HT1080 (cell line): Measurements from ENCODE around the gene DPPA2. TPM values are rescaled to one million over a fixed set of nuclear protein-coding genes. Genes with fewer than 3 reads are reported as not detected.

ENCODE experiments used
- DNase-seq: peaks from one replicate; pipeline ENCODE4 v3.0.0-alpha.2; 2015; ENCODE audit warnings: low read depth
- small RNA-seq: library from RNA; depleted of rRNA; stranded (forward); fragments of <200 nt; gene quantifications from one replicate; pipeline ENCODE3, GENCODE V24; 2014
- total RNA-seq: library from RNA; depleted of rRNA; stranded (reverse); fragments of >200 nt; shearing (Covaris generic); gene quantifications from 2 replicates; pipeline ENCODE4 v1.2.3, GENCODE V29; 2014; rRNA removed

DPPA2 gene
- total RNA-seq, 1 experiment from 2014 or later = not detected

DNA sequence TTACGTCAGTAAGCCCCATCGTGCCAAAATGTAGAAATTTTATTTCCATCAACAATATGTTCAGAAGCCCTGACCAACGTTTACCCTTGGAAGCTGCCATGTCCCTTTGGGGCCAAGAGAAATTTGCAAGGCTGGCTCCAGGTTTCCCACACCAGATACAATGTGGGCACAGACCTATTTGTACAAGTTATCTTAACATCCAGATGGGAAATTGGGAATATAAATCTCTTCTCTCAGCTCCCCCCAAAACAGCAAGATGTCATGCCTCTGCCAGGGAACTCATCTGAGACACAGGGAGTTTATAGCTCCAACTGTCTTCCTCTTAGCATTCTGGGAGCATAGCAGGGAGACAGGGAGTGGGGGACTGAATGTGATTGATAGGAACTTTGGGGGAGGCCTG, 9.3 kb upstream of the DPPA2 start:
- DNase-seq = no peak

GRCh38 chr3:109325109-109325508, 8.8 kb upstream of the DPPA2 start:
- no peak for DNase-seq

DNA sequence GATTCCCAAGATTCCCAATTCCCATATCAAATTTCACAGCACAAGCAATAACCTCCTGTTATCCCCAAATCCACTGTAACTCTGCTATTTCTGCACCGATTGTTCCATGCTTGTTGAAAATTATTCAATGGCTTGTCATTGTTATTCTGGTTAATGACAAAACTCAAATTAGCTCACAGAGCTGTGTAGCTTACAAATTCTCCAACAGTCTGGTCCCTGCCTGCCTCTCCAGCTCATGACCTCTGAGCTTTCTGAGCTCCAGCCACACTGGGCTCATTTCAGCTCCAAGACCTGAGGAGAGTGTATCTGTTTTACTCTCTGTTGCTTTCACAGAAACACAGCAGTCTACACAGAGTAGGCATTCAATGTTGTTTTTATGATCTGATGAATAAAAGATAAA, 3.3 kb downstream of the DPPA2 start:
- DNase-seq = no peak

GRCh38 chr3:109297496-109297895, 18.8 kb downstream of the DPPA2 start:
- no peak for DNase-seq

DNA sequence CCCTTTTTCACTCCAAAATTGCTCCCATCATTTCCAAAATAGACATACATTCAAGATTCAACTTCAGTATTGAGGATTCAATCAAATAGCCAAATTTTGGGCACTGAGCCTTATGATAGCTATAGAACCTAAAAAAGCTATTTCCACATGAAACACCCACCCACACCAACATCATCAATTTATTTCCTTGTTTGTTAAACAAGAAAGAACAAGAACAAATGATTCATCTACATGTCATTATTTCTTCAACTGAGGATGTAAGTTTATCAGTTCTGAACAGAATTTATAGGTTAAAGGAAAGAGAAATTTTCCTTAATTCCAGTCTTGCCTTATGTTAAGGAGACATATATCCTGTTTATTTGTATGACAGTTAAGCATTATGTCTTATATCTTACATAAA, 32.2 kb downstream of the DPPA2 start:
- no peak for DNase-seq

DNA sequence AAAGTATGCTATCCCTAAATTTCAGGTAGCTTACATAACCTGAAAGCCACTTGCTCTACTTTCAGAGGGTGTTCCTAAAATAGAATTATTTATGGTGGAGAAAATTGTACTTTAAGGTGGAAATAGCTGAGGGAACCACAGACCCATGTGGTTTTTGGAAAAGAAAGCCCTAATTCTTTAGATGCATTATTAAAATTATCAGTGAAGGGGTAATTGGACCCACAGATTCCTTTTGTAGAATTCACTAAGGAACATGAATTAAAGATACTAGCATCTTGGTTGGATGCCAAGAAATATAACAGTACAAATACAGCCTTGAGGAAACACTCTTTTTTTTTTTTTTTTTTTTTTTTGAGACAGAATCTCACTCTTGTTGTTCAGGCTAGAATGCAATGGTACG, 37.8 kb downstream of the DPPA2 start:
- DNase-seq = no peak

GRCh38 chr3:109278141-109278540, 38.2 kb downstream of the DPPA2 start:
- no peak for DNase-seq

- peak; percentile 46 for DNase-seq
These were observed 40.5 kb downstream of the DPPA2 start for GRCh38 chr3:109275702-109276293.

DNA sequence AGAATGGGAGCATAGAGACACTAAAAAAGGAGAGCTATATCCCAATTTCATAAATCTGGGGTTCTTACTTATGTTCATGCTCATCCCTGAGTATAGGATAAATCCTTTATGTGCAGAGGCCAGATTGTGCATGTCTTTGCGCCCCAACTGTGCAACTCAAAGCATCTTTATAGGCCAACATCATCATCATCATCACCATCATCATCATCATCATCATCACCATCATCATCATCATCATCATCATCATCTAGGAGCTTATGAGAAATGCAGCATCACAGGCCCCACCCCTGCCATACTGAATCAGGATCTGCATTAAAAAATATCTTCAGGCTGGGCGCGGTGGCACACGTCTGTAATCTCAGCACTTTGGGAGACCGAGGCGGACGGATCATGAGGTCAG, 45.5 kb downstream of the DPPA2 start:
- DNase-seq = no peak

DNA sequence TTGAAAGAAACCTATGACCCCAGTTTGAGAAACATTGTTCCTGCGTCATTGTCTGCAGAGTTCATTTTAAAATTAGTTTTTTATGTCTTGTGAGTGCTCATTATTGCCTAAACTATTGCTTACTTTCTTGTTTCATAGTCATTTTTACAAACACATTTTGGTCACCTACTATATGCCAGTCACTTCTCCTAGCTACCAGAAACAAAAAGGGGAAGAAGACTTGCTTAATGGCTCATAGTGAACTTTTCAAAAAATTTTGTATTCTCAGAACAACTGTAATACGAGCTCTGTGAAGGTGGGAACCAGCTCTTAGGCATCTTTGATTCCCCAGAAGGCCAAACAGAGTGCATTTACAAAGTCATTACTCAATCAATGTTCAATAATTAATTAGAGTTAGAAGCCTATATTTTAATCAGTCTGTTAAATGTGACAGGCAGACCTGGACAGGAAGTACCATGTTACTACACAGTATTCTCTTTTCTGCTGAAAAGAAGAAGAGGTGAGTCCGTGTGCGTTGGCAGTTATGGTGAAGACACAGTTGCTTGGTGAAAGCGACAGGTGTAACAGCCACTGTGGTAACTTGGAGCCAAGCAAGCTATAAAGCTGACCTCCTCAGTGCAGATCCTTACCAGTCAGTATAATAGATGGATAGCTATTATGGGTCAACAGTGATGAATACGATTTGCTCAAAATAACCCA, 46.6 kb downstream of the DPPA2 start:
- no peak for DNase-seq

GRCh38 chr3:109268181-109268580, 48.1 kb downstream of the DPPA2 start:
- peak; percentile 64 for DNase-seq

GRCh38 chr3:109265295-109265694, 51.0 kb downstream of the DPPA2 start:
- peak; percentile 5 for DNase-seq

DNA sequence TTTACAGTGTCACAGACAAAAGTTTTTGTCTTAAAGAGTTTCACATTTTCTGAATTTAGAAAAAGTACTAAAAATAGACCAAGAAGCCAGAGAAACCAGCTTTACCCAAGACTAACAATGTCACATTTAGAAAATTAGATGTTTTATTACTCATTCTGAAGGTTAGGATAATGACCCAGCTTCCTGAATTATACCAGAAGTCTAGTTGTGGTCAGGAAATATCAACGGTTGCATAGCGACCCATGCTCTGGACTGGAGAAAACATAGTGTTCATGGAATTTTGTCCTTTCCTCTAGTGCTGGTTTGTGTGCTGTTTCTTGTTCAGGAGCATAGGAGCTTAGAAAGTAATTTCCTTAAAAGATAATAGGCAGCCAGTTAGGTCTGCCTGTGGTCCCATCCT, 59.0 kb downstream of the DPPA2 start:
- peak; percentile 97 for DNase-seq

- DNase-seq = no peak
These were observed 61.5 kb downstream of the DPPA2 start for GRCh38 chr3:109254770-109255169.

DNA sequence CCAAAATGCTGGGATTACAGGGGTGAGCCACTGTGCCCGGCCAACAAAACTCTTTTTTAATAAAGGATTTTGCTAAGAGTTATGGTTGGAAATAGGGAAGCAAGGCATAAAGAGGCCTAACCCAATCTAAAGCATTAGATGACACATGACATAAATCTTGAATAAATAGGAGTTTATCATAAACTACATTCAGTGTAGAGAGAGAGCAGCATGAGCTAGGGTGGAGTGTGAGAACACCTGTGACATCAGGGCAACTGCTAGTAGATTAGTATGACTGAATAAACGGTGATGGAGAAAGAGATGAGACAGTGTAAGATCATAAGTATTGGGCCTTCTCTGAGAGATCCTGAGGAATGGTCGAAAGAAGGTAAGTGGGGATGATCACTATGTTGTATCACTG, 63.7 kb downstream of the DPPA2 start:
- DNase-seq = no peak

Small RNAs within 50 kb of the gene (small RNA-seq; reads per million reads assigned to genes)
- gene AC124945.1 (not detected), gene RF00017 (not detected)

Other genes starting within 250 kb of the DPPA2 start
- gene MORC1, start 198.4 kb downstream of the DPPA2 start, total RNA-seq = 0.11 TPM in 1 of 2 replicates, not detected in the other
- gene C3orf85, start 179.8 kb downstream of the DPPA2 start, total RNA-seq = not detected in 2 replicates
- gene DPPA4, start 21.0 kb upstream of the DPPA2 start, total RNA-seq = not detected in 2 replicates